ENCODE data around the gene MYCBPAP. TPM values are rescaled to one million over a fixed set of nuclear protein-coding genes. Genes with fewer than 3 reads are reported as not detected.

The MYCBPAP gene
- total RNA-seq, 2 donors from 2014 or later, result 0.16 to 0.19 TPM

DNA sequence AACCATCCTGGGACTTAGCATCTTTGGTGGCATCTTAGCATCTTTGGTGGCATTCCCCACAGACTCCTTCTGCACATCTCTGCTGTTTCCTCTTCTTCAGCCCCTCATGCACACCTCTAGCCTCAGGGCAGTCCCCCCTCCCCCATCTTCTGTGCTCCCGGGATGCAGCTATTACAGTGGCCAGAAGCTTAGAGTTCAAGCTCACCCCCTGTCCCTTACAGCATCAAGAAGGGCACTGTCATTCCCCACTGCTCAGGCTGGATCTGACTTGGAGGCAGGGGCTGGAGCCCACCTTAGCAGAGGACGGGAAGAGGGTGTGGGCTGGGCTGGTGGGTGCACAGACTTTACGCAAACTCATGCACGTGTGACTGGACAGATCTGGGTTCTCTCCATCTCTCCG is 24.9 kb downstream of the MYCBPAP start:
- Histone ChIP-seq H3K27ac (peak overlapping the region; percentile 61 to 85), H3K9me3 (no peaks in the 10 kb centered on the region), H3K4me1 (peaks cover 0 to 32% of the 10 kb centered on the region in 2 donors), H3K36me3 (no peaks in the 10 kb centered on the region), H3K27me3 (no peaks in the 10 kb centered on the region), H3K4me3 (peak overlapping the region; percentile 39 to 47)
- TF ChIP-seq, protein P1, sequence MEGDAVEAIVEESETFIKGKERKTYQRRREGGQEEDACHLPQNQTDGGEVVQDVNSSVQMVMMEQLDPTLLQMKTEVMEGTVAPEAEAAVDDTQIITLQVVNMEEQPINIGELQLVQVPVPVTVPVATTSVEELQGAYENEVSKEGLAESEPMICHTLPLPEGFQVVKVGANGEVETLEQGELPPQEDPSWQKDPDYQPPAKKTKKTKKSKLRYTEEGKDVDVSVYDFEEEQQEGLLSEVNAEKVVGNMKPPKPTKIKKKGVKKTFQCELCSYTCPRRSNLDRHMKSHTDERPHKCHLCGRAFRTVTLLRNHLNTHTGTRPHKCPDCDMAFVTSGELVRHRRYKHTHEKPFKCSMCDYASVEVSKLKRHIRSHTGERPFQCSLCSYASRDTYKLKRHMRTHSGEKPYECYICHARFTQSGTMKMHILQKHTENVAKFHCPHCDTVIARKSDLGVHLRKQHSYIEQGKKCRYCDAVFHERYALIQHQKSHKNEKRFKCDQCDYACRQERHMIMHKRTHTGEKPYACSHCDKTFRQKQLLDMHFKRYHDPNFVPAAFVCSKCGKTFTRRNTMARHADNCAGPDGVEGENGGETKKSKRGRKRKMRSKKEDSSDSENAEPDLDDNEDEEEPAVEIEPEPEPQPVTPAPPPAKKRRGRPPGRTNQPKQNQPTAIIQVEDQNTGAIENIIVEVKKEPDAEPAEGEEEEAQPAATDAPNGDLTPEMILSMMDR (IDR thresholded peaks at IDR 0.05), result no peak
- DNase-seq (ENCODE audit: low spot score), result no peak

DNA sequence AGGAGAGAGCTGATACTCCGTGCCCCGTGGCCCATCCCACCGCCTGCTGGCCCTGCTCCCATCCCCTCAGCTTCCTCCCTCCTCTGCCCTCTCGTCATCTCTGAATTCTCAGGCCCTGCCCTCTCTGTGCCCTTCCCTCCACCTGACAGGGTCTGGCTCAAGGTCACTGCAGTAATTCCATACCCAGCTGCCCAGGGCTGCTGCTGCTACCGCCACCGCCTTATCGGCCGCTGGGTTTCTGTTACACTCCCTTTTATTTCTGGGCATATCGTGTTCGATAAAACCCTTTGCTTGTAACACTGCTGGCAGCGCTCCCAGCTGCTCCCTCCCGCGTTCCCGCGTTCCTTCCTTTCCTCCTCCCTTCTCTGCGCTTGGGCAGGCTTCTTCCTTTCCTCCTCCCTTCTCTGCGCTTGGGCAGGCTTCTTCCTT is 25.5 kb downstream of the MYCBPAP start:
- Histone ChIP-seq H3K4me3 (peak overlapping the region; percentile 39 to 47), H3K27ac (peak overlapping the region; percentile 61 to 85)
- TF ChIP-seq, protein P1 (IDR thresholded peaks at IDR 0.05), result no peak

DNA sequence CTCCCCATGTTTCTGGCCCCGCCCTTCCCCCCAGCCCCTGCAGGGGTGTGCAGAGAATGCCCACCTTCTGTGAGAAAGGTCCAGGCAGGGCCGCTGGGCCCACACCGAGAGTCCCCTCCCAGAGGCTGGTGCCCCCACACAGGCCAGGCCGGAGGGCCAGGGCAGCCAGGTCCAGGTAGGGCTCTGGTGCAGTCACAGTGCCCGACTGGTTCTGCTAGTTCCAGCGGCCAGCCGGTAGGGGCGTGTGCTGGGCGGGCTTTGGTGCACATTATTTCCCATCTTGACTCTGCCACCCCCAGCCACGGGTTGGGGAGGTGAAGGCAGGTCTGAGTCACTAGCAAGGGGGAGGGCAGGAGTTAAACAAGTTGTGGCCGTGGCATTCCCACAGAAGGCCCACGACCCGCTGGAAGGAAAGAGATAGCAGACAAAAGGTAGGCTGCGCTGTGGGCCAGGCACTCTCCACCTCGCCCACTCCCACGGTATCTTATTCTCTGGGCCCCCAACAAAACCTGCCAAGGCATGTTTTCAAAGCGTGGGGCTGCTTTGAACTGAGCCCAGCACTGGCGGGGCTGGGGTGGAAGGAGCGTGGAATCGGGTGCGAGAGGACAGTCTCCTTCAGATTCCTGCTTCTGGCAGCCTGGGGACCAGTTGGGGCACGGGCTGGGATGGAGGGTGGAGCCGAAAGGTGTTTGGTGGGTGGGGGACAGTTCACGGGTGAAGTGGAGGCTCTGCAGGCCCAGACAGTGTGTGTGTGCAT is 26.2 kb downstream of the MYCBPAP start:
- TF ChIP-seq, protein P1 (IDR thresholded peaks at IDR 0.05), result peak in 1 of 2 donors; percentile 45
- Histone ChIP-seq H3K4me1 (peaks cover 0 to 32% of the 10 kb centered on the region in 2 donors), H3K27ac (peak overlapping the region; percentile 61 to 85), H3K27me3 (no peaks in the 10 kb centered on the region), H3K9me3 (no peaks in the 10 kb centered on the region), H3K4me3 (peak overlapping the region; percentile 39 to 47), H3K36me3 (no peaks in the 10 kb centered on the region)
- no peak for DNase-seq (ENCODE audit: low spot score)

More for the DNA sequence above, 25.5 kb downstream of the MYCBPAP start:
- Histone ChIP-seq H3K9me3 (no peaks in the 10 kb centered on the region), H3K27me3 (no peaks in the 10 kb centered on the region), H3K4me1 (peaks cover 0 to 32% of the 10 kb centered on the region in 2 donors), H3K36me3 (no peaks in the 10 kb centered on the region)
- DNase-seq (ENCODE audit: low spot score), result no peak

DNA sequence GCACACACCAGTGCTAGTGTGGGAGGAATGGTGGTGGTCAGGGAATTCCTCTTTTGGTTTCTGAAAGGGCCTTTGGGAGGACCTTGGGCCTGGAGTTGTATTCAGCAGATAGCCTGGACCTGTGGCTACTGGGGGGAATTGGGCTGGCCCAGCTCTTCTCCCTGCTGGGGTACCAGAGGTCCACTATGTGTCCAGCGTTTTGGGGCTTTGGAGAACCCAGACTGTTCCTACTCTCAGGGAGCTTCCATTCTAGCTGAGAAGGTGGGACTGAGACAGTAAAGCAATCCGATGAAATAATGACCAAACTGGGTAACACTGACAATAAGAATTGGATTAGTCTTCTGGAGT is 26.7 kb downstream of the MYCBPAP start:
- TF ChIP-seq, protein P1 (IDR thresholded peaks at IDR 0.05), result no peak
- H3K36me3 ChIP-seq, result no peaks in the 10 kb centered on the region
- H3K27ac ChIP-seq, result peak overlapping the region; percentile 61 to 85
- H3K4me3 ChIP-seq, result peak overlapping the region in 1 of 2 donors; percentile 47
- H3K9me3 ChIP-seq, result no peaks in the 10 kb centered on the region
- H3K27me3 ChIP-seq, result no peaks in the 10 kb centered on the region
- peaks cover 0 to 32% of the 10 kb centered on the region in 2 donors for H3K4me1 ChIP-seq
- DNase-seq (ENCODE audit: low spot score), result no peak

DNA sequence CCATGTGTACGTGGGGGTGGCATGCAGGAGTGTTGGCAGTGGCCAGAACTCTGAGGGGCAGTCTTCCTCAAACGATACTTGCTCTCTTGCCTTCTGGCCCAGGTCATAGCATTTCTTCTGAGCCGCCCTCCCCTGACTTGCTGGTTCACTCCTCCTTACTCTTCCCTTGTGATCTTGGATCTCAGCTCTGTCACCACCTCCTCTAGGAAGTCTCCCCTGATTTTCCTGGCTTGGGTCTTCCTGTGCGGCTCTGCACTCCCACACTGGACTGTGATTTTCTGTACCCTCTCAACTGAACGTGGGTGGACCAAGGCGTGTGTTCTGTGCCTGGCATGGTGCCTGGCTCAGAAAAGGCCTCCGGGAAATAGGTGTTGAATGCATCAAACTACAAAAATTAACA is 27.2 kb downstream of the MYCBPAP start:
- H3K27me3 ChIP-seq, result no peaks in the 10 kb centered on the region
- H3K36me3 ChIP-seq, result no peaks in the 10 kb centered on the region
- peak overlapping the region in 1 of 2 donors; percentile 85 for H3K27ac ChIP-seq
- no peaks in the 10 kb centered on the region for H3K9me3 ChIP-seq
- no peak overlapping the region for H3K4me3 ChIP-seq
- DNase-seq (ENCODE audit: low spot score), result no peak
- TF ChIP-seq, protein P1 (IDR thresholded peaks at IDR 0.05), result no peak
- peaks cover 0 to 32% of the 10 kb centered on the region in 2 donors for H3K4me1 ChIP-seq
